GM18499 (cell line): Measurements from ENCODE around the gene DDX54.
"Not testable (repeated sequence)": the region's sequence is repeated elsewhere in the genome, so short reads cannot be mapped to it uniquely, and the experiment has no call there.

ENCODE experiments used
- ATAC-seq: cut with Tn5 transposase; IDR thresholded peaks from one replicate; pipeline ENCODE4 v1.9.1; 2021; ENCODE audit warnings: moderate number of reproducible peaks; ENCODE audit not compliant: insufficient read depth, unreplicated experiment

The DDX54 gene

DNA sequence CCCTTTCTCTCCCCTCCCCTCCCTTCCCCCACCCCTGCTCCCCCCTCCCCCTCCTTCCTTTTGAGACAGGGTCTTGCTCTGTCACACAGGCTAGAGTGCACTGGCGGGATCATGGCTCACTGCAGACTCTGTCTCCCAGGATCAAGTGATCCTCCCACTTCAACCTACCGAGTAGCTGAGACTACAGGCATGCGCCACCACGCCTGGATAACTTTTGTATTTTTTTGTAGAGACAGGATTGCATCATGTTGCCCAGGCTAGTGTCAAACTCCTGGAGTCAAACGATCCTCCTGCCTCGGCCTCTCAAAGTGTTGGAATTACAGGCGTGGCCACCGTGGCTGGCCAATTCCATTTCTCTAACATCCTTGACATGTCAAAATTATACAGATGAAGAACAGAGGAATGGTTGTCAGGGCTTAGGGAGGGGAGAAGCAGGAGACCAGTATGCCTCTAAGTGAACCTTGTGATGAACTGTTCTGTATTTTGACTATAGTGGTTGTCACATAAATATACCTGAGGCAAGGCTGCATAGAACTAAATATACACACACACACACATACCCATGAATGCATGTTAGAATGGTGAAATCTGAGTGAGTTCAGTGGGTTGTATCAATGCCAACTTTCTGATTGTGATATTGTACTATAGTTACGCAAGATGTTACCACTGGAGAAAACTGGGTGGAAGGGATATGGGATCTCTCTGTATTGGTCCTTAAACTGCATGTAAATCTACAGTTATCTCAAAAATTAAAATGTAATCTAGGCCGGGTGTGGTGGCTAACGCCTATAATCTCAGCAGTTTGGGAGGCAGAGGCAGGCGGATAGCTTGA, 39.3 kb downstream of the DDX54 start:
- ATAC-seq, result no peak

DNA sequence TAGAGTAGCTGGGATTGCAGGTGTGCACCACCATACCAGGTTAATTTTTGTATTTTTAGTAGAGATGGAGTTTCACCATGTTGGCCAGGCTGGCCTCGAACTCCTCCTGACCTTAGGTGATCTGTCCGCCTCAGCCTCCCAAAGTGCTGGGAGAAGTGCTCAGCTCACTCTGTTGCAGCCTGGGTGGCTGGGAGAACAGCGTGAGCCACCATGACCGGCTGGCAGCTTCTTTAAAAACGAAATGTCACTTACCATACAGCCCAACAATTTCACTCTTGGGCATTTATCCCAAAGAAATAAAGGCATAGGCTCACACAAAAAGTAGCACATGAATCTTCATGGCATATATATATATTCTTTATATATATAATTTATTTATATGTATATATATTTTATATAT, 40.5 kb downstream of the DDX54 start:
- no peak for ATAC-seq

DNA sequence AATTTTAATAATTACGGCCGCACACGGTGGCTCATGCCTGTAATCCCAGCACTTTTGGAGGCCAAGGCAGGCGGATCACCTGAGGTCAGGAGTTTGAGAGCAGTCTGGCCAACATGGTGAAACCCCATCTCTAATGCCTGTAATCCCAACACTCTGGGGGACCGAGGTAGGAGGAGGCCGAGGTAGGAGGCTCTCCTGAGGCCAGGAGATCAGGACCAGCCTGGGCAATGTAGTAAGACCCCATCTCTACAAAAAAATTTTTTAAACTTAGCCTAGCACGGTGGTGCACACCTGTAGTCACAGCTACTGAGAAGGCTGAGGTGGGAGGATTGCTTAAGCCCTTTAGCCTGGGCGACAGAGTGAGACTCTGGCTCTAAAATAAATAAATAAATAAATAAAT, 41.3 kb downstream of the DDX54 start:
- ATAC-seq, result no peak

DNA sequence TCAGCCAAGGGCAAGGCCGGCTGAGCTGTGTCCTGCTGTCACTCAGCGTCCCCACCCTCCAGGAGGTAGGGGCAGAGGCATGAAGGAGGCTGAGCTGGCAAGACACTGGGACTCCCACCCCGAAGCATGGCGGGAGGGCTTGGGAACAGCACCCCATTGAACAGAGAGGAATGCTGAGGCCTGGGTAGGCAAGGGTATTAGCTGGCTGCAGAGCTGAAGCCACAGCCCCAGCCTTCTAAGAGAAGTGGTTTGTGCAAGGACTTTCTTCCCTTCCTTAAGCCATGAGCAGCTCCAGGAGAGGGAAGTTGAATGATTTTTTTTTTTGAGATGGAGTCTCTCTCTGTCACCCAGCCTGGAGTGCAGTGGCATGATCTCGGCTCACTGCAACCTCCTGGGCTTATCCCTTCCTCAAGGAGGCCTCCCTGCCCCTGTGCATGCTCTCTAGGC, 42.4 kb downstream of the DDX54 start:
- ATAC-seq, result no peak

DNA sequence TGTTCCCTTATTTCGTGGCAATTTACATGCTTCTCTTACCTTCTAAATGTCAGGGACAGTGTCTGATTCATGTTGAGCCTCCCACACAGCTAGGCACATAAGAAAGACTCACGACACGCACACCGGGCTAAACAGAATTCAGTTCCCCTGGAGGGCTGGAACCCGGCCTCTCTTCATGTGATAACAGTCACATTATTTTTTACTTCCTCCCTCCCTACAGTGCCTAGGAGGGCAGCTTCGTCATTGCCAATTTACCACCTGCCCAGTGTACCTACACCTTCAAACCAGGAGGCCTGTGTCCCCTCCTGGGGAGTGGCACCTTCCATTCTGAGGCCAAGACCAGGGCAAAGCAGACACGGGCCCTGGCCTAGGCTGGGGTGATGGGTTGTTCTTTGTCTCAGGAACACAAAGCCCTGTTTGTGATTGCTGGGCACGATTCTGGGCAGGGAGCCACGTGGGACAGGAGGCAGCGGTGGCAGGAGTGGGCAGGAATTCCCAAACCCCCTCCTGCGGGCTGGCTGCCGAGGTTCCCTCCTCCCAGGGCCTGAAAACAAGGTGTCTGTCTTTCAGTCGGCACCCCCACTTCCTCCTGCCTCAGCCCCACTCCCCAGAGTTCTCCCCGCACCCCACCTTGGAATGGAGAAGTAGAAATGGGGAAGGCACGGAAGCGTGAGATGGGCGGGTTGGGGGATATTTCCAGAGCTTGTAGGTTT, 42.9 kb downstream of the DDX54 start:
- ATAC-seq, result no peak

DNA sequence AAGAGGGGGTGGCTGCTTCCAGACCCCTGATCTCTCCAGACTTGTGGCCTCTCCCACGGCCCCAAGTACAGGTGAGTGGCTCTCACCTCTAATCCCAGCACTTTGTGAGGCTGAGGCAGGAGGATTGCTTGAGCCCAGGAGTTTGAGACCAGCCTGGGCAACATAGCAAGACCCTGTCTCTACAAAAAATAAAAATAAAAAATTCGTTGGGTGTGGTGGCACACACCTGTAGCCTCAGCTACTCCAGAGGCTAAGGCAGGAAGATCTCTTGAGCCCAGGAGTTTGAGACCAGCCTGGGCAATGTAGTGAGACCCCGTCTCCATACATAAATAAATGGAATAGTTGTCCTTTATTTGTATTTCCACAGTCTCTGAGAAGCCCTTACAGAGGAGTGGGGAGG, 43.6 kb downstream of the DDX54 start:
- not testable (repeated sequence) for ATAC-seq

DNA sequence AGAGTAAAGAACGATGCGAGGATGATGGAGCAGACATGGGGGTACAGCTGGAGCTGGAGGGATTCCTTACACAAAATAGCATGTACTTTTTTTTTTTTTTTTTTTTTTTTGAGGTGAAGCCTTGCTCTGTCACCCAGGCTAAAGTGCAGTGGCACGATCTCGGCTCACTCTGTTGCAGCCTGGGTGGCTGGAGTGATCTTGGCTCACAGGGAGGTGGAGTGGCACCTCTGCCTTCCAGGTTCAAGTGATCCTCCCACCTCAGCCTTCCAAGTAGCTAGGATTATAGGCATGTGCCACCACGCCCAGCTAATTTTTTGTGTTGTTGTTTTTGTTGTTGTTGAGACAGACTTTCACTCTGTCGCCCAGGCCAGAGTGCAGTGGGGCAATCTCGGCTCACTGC, 44.6 kb downstream of the DDX54 start:
- ATAC-seq, result no peak

DNA sequence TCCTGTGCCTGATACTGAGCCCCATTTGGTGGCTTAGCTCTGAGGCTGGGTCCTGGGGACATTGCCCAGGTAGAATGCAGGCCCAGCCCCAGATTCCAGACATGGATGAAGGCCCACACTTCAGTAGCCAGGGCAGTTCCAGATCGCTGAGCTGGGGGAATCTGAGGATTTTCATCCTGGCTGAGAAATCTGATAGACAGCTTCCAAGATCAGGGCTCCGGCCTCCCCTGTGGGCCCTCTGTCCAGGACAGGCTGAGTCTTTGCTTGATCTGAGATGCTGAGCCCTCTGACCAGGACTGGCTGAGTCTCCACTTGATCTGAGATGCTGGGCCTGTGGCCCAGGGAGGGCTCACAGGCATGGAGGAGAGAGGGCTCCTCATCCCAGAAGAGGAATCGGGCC, 46.5 kb downstream of the DDX54 start:
- ATAC-seq, result no peak

DNA sequence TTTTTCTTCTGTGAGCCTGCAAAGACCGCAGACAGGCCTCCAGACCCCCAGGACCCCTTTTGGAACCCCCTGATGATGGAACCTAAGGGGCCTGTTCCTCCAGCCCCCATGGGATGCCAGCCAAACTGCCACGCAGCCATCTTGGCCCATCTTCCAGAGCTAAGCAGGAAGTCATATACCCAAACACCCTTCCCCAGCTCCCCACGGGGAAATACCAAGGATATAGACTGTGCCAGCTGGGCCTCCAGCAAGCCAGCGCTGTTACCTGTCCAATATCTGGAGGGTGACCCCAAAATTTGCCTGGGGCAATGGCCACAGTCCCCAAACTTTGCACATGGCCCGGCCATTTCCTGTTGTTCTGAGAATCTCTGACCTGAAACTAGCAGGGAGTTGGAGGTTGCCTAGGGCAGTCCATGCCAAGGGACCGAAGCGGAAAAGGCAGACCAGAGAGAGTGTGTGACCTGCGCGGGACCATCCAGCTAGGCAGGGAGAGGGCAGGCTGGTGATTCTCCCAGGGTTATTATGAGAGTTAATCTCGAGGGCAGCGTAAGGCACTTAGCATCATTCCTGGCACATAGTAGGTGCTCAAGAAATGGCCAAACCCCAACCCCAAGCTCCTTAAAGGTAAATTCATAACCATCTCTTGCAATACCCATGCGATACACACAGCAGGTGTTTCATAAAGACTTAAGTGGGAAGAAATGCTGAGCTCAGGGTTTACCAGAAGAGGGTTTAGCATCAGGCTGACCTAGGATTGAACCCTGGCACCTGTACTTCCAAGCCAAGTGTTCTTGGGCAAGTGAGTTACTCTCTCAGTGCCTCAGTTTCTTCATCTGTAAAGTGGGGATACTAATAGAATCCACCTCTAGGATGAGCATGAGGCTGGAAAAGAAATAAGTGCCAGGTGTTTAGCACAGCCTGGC, 47.2 kb downstream of the DDX54 start:
- no peak for ATAC-seq

DNA sequence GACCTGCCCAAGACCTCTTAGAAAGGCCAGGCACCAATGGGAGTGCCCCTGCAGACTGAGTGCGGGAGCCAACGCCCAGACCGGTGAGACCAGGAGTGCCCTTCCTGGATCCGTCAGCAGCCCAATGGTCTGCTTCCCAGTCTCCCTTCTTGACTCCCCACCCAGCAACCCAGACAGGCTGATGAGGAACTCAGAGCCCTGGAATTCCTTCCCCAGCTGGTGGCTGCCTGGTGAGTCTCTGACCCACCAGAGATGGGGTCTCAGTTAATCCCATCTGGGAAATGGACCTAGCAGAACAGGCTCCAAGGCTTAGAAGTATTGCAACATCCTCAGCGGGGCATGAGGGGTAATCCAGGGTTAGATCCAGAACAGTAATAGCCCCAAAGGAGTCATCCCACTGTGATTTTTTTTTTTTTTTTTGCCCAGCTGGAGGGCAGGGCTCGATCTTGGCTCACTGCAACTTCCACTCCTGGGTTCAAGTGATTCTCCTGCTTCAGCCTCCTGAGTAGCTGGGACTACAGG, 48.2 kb downstream of the DDX54 start:
- ATAC-seq, result no peak

DNA sequence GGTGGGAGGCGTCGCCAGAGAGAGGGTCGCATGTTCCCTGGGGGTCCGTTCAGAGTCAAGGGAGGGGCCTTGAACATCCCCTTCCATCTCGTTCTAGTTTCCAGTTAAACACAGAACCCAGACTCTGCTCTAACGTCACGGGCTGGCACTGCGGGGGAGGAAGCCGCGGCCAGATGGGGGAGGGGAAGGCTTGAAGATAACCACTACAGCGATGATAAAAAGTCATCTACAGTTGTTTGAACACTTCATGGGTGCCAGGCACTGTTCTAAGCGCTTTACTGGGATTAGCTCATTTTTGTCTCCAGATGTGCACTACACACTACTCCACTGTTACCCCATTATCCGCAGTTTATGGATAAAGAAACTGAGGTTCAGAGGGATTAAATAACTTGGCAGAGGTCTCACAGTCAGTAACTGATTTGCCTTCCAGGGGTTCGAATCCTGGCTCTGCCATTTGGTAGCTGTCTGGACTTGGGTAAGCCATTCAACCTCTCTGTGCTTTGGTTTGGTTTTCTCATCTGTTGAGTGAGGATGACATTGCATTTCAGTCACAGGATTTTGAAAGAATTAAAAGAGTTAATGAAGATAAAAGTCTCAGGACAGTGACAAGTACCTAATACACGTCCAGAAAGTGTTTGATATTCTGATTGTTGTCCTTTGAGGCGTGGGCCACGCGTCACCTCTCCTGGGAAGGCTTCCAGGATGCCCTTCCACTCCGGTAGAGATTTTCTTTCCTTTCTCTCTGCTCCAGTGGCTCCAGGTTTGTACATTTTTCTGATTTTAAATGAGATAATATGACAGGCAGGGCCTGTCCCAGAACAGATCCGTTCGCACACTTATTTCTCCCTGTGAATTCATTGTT, 48.9 kb downstream of the DDX54 start:
- ATAC-seq, result no peak

DNA sequence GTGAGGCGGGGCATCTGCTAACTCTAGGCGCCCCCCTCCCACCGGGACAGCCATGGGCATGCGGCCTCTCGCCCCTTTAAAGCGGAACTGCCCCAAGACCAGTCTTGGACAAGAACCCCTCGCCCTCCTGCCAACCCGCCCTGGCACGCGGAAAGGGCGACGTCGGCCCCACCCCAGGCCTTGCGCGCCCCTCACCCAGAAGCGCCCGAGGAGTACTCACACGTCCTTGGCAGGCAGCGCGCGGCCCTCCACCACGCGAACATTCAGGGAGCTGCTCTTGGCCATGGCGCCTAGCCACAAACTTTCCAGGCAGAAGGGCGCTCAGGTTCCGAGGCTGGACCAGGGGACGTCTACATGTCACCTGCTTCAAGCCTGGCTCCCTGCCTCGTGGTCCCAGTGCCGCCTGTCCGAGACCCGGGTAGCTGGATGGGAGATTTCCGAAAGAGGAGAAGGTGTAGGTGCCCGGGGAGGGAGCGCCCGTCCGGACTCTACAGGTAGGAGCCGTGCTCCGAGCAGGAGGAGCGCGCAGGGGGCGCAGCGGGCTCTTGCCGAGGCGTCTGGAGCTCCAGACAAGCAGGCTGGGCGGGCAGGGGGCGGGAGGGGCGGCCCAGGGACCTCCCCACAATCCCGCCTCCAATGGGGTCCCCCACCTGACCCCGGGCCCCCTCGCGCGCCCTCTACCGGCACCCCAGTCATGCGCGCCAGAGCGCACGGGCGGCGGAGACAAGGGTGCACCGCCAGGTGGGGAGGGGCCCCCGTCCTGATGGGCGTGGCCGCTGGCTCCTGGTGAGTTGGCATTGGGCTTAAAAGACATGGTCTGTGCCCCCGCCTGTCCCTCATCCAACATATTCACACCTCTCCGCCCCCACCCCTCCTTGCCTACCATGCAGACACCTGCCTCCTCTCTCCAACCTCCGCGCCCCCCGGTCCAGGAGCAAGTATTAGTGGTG, 49.8 kb downstream of the DDX54 start, which contains the start of gene RASAL1:
RASAL1 (minus strand) TSS at position 584 of the 950 bp plus-strand sequence; CDS start at position 285, 299 bp downstream.
- no peak for ATAC-seq

DNA sequence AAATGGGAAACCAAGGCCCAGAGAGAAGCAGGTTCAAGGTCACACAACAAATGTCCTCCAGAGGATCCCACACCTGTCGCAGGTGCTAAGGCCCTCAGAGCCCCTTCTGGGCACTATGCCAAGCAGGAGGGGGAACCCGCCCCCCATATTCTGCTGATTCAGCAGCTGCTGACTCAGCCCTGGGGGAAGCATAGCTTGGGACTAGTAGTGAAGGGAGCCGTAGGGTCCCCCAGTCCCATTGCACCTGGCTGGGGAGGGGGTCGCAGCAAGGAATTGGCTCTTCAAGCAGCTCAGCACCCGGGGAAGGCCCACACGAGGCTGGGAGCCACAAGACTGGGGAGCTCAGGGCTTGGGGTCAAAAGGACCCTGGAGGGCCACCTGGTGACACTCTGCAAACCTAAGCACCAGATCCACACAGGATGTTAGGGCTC, 50.7 kb downstream of the DDX54 start:
- ATAC-seq, result no peak

DNA sequence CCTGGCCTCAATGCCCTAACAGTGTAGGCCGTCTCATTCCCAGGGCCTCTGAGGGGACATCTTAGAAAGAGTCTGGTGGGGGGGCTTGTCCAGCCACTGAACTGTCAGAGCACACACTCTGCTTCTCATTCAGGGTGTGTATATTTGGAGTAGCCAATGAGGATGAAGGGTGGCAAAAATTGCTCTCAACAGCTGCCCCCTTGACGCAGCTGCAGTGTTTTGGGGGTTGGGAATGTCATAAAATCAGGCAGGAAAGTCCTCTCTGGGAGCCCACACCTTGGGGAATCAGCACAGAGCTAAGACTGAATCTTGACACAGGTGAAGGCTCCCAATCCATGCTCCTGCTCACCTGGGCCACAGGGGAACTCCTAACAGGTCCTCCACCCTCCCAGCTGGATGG, 51.2 kb downstream of the DDX54 start:
- no peak for ATAC-seq

DNA sequence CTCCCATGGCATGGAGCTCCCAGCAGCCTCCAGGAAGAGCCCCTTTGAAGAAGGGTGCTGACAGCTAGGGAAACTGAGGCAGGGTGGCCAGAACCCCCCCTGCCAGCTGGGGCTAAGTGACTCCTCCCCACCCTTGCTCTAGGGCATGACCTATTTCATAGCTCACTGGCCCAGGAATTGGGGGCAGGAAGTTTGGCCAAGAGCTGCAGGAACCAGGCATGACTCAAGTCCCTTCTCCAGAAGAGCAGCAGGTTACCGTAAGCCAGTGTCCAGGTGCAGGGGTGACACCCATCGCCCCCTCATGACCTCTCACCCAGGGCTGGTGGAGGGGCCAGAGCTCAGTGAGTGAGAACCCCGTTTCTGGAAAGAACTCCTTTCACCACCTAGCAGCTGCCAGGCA, 51.6 kb downstream of the DDX54 start:
- ATAC-seq, result no peak

DNA sequence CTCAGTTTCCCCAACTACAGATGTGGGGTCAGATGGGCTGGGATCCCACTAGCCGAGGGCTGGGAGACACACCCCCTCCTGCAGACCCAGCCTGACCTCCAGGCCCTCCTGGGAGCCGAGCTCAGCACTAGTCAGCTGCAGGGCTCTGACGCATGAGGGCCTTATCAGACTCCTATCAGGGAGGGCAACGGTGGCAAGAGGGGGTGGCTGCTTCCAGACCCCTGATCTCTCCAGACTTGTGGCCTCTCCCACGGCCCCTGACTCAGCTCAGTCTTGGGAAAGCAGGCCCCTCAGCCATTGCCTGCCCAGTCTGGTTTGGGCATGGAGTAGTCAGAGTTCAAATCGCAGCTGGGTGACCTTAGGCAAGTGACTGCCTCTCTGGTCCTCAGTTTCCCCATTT, 52.2 kb downstream of the DDX54 start:
- ATAC-seq, result no peak

DNA sequence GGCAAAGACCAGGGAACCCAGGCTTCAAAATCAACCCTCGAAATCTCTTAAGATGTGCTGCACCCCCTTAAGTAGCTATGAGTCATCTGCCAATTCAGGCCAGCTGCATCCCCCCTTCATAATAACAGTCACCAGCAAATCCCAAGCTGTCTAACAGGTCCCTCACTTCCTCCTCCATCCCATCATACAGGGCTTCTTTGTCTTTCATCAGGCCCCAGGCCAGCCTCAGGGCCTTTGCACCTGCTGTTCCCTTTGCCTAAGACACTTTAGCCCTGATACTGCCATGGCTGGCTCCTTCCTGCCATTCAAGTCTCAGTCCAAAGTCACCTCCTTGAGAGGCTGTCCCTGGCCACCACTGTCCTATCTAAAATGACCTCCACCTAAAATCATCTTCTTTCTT, 53.7 kb downstream of the DDX54 start:
- ATAC-seq, result no peak

DNA sequence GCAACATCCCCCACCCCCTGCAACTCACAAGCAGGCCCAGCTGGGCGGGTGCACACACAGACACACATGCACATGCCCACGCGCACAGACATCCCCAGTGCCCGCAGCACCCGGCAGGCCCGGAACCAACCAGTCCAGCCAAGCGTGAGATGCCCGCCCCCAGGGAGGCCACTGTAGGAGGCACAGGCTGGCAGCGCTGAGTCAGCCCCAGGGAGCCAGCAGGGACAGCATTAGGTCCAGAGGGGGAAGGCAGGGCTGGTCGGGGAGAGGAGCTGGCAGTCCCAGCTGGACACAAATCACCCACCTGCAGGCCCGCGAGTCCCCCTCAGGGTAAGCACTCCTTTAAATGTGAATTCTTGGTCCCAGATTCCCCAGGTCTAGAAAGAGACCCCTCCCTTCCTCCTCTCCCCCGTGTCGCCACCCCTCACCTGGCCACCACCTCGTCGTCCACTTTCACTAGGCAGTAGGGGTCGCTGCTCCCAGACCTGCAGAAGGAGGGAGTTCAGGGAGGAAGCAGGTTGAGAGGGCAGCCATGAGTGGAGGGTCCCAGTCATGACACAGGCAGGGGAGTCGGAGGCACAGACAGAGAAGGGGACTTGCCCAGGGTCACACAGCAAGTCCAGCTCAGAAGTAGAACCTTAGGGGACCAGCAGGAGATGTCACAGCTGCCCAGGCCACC, 54.7 kb downstream of the DDX54 start:
- no peak for ATAC-seq
